Measurements from ENCODE around the gene CCDC74B. TPM values are rescaled to one million over a fixed set of nuclear protein-coding genes. Genes with fewer than 3 reads are reported as not detected.
"Not testable (repeated sequence)": the region's sequence is repeated elsewhere in the genome, so short reads cannot be mapped to it uniquely, and the experiment has no call there.

Gene CCDC74B
- total RNA-seq, 1 experiment from 2014 or later = 7.4 TPM

GRCh38 chr2:130157825-130158514 lies 13.1 kb upstream of the CCDC74B start:
- H3K36me3 ChIP-seq (replicated peaks; ENCODE audit: control insufficient read depth, insufficient read depth, low read length); DNase-seq; H3K4me3 ChIP-seq (ENCODE audit: insufficient read depth, low read depth, low read length); H3K27me3 ChIP-seq (ENCODE audit: control insufficient read depth, insufficient read depth, low read length): not testable (repeated sequence)

- not testable (repeated sequence) for H3K4me3 ChIP-seq (ENCODE audit: insufficient read depth, low read depth, low read length); H3K36me3 ChIP-seq (replicated peaks; ENCODE audit: control insufficient read depth, insufficient read depth, low read length); H3K27me3 ChIP-seq (ENCODE audit: control insufficient read depth, insufficient read depth, low read length)
- peak; percentile 33 for DNase-seq
Observed at GRCh38 chr2:130157354-130157753, 12.4 kb upstream of the CCDC74B start.

- peak; percentile 41 for DNase-seq
- peaks cover 8% of the 10 kb centered on the region for H3K36me3 ChIP-seq (replicated peaks; ENCODE audit: control insufficient read depth, insufficient read depth, low read length)
- H3K27me3 ChIP-seq (ENCODE audit: control insufficient read depth, insufficient read depth, low read length) = no peaks in the 10 kb centered on the region
- H3K4me3 ChIP-seq (ENCODE audit: insufficient read depth, low read depth, low read length) = no peak overlapping the region
Observed at GRCh38 chr2:130156624-130157004, 11.7 kb upstream of the CCDC74B start.

- not testable (repeated sequence) for H3K4me3 ChIP-seq (ENCODE audit: insufficient read depth, low read depth, low read length); H3K36me3 ChIP-seq (replicated peaks; ENCODE audit: control insufficient read depth, insufficient read depth, low read length)
- DNase-seq = peak; percentile 84
Observed at GRCh38 chr2:130155956-130156623, 11.2 kb upstream of the CCDC74B start.

GRCh38 chr2:130154773-130155765 lies 10.2 kb upstream of the CCDC74B start:
- H3K36me3 ChIP-seq (replicated peaks; ENCODE audit: control insufficient read depth, insufficient read depth, low read length) = peaks cover 8% of the 10 kb centered on the region
- DNase-seq = peak; percentile 24
- H3K27me3 ChIP-seq (ENCODE audit: control insufficient read depth, insufficient read depth, low read length) = no peaks in the 10 kb centered on the region
- no peak overlapping the region for H3K4me3 ChIP-seq (ENCODE audit: insufficient read depth, low read depth, low read length)

More at GRCh38 chr2:130155956-130156623, 11.2 kb upstream of the CCDC74B start:
- H3K27me3 ChIP-seq (ENCODE audit: control insufficient read depth, insufficient read depth, low read length) = not testable (repeated sequence)

- H3K27me3 ChIP-seq (ENCODE audit: control insufficient read depth, insufficient read depth, low read length); H3K4me3 ChIP-seq (ENCODE audit: insufficient read depth, low read depth, low read length); H3K36me3 ChIP-seq (replicated peaks; ENCODE audit: control insufficient read depth, insufficient read depth, low read length); DNase-seq: not testable (repeated sequence)
Observed at GRCh38 chr2:130154423-130154770, 9.5 kb upstream of the CCDC74B start.

- peak; percentile 11 for DNase-seq
- not testable (repeated sequence) for H3K36me3 ChIP-seq (replicated peaks; ENCODE audit: control insufficient read depth, insufficient read depth, low read length); H3K4me3 ChIP-seq (ENCODE audit: insufficient read depth, low read depth, low read length); H3K27me3 ChIP-seq (ENCODE audit: control insufficient read depth, insufficient read depth, low read length)
Observed at GRCh38 chr2:130153721-130154422, 9.0 kb upstream of the CCDC74B start.

GRCh38 chr2:130152816-130153595 lies 8.1 kb upstream of the CCDC74B start:
- Histone ChIP-seq H3K36me3 (replicated peaks; ENCODE audit: control insufficient read depth, insufficient read depth, low read length) (peaks cover 6% of the 10 kb centered on the region), H3K4me3 (ENCODE audit: insufficient read depth, low read depth, low read length) (no peak overlapping the region), H3K27me3 (ENCODE audit: control insufficient read depth, insufficient read depth, low read length) (no peaks in the 10 kb centered on the region)
- DNase-seq = peak; percentile 20

GRCh38 chr2:130152136-130152815 lies 7.4 kb upstream of the CCDC74B start:
- H3K4me3 ChIP-seq (ENCODE audit: insufficient read depth, low read depth, low read length); H3K27me3 ChIP-seq (ENCODE audit: control insufficient read depth, insufficient read depth, low read length); H3K36me3 ChIP-seq (replicated peaks; ENCODE audit: control insufficient read depth, insufficient read depth, low read length): not testable (repeated sequence)
- DNase-seq = peak; percentile 36

GRCh38 chr2:130151145-130151512 lies 6.2 kb upstream of the CCDC74B start:
- not testable (repeated sequence) for H3K36me3 ChIP-seq (replicated peaks; ENCODE audit: control insufficient read depth, insufficient read depth, low read length); H3K4me3 ChIP-seq (ENCODE audit: insufficient read depth, low read depth, low read length); DNase-seq; H3K27me3 ChIP-seq (ENCODE audit: control insufficient read depth, insufficient read depth, low read length)

GRCh38 chr2:130150181-130151144 lies 5.6 kb upstream of the CCDC74B start:
- Histone ChIP-seq H3K27me3 (ENCODE audit: control insufficient read depth, insufficient read depth, low read length) (no peaks in the 10 kb centered on the region), H3K4me3 (ENCODE audit: insufficient read depth, low read depth, low read length) (no peak overlapping the region), H3K36me3 (replicated peaks; ENCODE audit: control insufficient read depth, insufficient read depth, low read length) (peaks cover 6% of the 10 kb centered on the region)
- DNase-seq = peak; percentile 31

GRCh38 chr2:130148515-130148914 lies 3.6 kb upstream of the CCDC74B start:
- not testable (repeated sequence) for H3K36me3 ChIP-seq (replicated peaks; ENCODE audit: control insufficient read depth, insufficient read depth, low read length); H3K27me3 ChIP-seq (ENCODE audit: control insufficient read depth, insufficient read depth, low read length); DNase-seq; H3K4me3 ChIP-seq (ENCODE audit: insufficient read depth, low read depth, low read length)
